GM18870 (cell line): ENCODE results near the gene SYNRG.
"Not testable (repeated sequence)": the region's sequence is repeated elsewhere in the genome, so short reads cannot be mapped to it uniquely, and the experiment has no call there.

Source experiments
- ATAC-seq: cut with Tn5 transposase; IDR thresholded peaks from one replicate; pipeline ENCODE4 v1.9.1; 2021; ENCODE audit warnings: moderate library complexity; ENCODE audit not compliant: unreplicated experiment

The SYNRG gene, protein sequence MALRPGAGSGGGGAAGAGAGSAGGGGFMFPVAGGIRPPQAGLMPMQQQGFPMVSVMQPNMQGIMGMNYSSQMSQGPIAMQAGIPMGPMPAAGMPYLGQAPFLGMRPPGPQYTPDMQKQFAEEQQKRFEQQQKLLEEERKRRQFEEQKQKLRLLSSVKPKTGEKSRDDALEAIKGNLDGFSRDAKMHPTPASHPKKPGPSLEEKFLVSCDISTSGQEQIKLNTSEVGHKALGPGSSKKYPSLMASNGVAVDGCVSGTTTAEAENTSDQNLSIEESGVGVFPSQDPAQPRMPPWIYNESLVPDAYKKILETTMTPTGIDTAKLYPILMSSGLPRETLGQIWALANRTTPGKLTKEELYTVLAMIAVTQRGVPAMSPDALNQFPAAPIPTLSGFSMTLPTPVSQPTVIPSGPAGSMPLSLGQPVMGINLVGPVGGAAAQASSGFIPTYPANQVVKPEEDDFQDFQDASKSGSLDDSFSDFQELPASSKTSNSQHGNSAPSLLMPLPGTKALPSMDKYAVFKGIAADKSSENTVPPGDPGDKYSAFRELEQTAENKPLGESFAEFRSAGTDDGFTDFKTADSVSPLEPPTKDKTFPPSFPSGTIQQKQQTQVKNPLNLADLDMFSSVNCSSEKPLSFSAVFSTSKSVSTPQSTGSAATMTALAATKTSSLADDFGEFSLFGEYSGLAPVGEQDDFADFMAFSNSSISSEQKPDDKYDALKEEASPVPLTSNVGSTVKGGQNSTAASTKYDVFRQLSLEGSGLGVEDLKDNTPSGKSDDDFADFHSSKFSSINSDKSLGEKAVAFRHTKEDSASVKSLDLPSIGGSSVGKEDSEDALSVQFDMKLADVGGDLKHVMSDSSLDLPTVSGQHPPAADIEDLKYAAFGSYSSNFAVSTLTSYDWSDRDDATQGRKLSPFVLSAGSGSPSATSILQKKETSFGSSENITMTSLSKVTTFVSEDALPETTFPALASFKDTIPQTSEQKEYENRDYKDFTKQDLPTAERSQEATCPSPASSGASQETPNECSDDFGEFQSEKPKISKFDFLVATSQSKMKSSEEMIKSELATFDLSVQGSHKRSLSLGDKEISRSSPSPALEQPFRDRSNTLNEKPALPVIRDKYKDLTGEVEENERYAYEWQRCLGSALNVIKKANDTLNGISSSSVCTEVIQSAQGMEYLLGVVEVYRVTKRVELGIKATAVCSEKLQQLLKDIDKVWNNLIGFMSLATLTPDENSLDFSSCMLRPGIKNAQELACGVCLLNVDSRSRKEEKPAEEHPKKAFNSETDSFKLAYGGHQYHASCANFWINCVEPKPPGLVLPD (N-terminal part only)

DNA sequence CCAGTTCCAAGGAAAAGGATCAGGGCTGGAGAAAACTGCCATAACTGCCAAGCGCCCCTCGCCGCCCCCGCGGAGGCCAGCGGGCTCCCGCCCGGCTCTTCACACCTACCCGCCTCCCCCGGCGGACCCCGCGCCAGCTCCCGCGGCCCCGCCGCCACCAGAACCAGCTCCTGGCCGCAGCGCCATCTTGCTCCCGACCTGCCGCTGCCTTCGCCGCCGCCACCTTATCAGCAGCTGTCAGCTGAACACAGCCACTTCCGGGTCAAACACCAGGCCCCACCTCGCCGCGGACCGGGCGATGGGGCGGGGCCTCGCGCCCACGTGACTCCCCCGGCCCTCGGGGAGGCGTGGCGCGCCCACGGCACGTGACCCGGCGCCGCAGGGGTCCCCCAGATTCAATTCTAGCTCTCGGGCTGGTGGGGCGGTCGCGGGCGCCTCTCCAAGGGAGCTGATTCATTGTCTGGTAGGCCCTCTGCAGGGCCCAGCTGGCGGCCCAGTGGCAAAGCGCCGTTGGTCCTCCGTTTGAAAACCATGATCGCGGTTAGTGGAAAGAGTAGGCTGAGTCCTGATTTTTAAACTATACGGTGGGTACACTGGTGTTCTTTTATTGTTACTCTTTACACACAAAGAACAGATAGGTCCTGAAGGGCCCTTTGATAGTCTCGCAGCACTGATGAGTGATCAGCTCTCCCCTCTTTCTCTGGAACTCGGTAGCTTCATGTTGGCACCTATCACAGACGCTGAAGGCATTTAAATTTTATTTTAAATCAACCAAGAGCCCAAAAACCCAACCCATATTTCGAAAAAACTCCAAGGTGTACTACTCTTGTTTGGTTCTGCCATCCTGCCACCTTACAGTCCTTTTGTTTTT is at the start of gene SYNRG:
Gene SYNRG, minus strand, starts transcription at position 249 of the 871 bp plus-strand sequence. Its CDS starts 63 bp downstream, at position 186.
- peak; percentile 70 for ATAC-seq

DNA sequence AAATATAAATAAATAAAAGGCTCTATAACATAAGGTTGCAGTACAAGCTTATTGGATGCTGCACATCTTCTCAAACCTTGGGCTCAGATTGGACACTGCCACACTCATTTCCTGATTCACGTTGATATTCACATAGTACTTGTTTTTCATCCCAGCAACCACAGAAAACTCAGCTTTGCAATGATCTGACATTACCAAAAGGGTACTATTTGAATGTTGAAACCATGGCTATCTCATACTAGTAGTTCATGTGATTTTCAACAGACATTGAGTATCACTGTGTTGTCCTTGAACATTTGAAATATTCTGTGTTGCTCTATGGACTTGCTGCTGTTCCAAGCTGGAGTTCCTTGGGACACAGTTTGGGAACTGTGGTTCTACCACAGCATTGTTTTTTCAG is 48.0 kb upstream of the SYNRG start:
- no peak for ATAC-seq

DNA sequence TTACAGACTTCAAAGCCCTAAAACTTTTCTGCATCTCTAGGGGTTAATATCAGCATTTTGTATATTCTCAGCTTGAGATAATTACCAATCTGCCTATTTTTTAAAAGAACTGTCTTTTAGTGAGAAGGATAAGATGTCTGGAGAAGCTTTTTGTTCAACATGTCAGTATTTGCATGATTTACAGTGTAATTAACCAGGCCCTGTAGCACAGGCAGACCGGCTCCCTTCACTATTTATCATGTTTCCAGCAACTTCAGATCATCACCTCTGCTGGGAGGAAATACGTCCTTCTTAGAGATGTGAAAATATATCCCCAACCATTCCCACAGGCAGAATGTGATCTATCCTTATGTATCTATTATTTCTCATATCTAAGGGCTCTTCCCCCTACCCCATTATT is 42.6 kb upstream of the SYNRG start:
- ATAC-seq: no peak

DNA sequence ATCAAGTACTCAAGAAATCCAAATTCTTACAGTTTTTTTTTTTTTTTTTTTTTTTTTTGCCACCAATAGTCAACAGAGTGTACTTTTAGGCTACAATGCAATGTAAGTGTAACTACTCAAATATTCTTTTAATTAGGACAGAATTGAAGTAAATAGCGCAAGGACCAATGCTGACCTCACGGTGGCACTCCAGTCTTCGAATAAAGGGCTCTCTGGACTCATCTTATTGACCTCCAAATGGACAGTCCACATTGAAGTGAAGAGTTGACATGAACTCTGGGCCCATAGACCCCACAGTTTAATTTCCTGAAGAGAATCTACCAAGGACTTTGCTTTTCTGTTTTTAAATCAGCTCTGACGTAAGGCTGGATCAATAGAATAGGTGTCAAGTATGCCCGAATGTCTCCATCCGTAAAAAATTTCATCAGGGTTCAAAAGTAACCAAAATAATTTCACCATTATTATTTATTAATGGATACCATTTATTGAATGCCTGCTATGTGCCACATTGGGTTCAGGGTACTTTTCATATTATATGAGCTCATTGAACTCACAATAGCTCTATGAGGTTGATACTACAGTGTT is 41.3 kb upstream of the SYNRG start:
- no peak for ATAC-seq

DNA sequence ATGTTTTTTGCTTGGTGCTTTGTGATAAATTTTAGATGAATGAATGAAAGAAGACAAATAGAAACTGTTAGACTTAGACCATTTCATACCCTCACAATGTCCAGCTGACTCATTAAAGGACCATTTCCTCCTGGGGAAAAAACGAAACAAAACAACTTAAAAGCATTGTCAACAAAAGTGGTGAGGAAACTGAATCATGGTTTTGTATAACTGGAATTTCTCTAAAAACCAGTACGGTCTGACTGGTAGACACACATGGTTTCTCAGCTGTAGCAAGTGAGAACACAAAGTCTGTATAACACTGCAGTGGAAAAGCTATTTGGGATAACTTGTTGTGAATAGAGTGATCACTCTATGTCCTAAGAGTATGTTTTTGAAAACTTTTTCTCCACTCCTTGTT is 39.3 kb upstream of the SYNRG start:
- ATAC-seq: no peak

DNA sequence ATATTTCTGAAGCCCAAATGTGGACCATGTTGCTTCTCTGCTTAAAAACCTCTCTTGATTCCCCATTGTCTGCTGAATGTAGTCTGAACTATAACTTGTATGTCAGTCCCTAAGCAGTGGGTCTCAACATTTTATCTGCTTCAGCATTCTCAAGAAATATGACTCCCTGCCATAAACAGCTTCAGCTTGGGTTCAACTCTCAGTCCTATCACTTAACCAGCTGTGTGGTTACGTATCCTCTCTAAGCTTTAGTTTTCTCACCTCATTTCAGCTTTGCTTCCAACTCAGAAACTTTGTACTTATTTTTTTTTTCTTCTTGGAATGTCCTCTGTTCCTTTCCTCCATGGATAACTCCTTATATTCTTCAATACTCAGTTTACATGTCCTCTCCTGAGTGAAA is 38.6 kb upstream of the SYNRG start:
- ATAC-seq: no peak

DNA sequence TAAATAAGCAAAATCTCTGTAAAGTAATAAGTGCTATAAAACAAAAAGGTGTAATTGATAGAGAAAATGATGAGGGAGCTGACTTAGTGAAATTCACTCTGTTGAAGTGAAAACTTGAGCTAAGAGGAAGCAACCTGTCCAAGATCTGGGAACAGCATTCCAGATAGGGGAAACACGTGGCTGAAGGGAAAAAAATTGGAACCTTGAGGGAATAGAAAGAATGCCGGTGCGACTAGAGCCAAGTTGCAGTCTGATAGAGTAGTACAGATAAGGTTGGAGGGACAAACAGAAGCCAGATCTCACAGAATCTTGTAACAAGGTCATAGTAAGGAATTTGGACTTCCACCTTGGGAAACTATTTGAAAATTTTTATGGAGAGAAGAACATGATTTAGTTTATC is 34.7 kb upstream of the SYNRG start:
- ATAC-seq: no peak

DNA sequence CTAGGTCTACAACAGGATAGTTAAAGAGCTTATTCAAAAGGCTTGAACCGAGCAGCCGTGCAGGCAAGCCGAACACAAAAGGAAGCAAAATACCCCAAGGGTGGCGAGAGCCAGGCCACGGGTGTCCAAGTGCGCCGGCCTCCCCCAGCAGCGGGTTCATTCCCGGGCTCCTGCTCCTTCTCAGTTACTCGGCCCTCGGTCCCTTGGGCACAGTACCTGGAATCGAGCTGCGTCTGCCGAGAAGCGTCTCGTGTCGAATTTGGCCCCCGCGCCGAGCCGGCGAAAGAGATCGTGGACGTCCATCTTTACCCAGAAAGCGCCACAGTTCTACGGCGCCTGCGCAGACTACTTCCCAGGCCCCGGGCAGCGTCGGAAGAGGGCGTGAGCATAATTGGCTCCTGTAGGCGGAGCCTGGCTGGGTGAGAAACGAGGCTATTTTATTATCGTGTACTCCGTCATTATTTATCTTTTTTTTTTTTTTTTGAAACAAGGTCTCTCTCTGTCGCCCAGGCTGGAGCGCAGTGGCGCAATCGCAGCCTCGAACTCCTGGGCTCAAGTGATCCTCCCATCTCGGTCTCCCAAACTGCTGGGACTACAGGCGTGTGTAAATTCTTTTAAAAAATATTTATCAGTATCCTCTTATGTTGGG is 34.0 kb upstream of the SYNRG start, which contains the start of gene DDX52:
Gene DDX52, minus strand, starts transcription at position 329 of the 649 bp plus-strand sequence. Its CDS starts 26 bp downstream, at position 303.
- peak; percentile 74 for ATAC-seq

DNA sequence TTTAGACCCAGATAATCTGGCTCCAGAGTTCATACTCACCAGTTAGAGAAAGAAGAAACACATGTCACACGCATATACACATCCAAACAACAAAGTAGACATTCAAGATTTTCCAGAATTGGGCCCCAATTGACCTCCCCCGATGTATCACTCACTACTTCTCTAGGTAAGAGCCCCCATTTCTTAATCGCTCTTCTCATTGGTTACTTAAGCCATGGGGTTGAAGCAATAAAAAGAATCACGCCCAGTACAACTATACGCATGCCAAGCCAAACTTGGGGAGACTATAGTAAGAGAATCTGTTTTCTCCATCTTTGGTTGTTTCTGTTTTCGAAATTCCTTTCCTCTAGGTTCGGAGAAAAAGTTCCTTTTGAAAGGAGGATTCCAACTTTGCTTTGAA is 33.5 kb upstream of the SYNRG start:
- ATAC-seq: no peak

DNA sequence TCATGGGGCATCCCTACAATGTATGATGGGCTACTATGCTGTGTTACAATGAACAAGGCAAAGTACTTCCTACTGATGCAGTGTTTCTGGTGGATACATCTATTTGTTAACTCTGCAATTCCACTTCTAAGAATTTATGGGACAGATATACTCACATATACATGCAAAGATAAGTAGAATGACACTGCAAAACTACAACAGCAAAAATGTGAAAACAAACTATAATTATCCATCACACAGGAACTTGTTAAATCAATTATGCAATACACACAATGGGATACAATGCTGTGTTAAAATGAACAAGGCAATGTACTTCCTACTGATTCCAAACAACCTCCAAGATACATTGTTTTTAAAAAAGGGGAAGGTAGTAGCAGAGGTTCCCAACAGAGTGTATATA is 30.8 kb upstream of the SYNRG start:
- ATAC-seq: no peak

DNA sequence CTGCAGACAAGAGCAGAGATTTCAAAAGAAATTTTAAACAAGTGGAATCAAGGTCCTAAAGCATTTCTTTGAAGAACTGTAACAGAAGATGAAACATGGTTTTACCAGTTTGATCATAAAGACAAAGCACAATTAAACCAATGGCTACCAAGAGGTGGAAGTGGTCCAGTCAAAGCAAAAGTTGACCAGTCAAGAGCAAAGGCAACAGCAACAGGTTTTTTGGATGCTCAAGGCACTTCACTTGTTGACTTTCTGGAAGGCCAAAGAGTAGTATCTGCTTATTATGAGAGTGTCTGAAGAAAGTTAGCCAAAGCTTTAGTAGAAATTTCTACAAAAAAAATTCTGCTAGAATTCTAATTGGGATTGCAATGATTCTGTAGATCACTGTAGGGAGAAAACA is 28.7 kb upstream of the SYNRG start:
- ATAC-seq: no peak

DNA sequence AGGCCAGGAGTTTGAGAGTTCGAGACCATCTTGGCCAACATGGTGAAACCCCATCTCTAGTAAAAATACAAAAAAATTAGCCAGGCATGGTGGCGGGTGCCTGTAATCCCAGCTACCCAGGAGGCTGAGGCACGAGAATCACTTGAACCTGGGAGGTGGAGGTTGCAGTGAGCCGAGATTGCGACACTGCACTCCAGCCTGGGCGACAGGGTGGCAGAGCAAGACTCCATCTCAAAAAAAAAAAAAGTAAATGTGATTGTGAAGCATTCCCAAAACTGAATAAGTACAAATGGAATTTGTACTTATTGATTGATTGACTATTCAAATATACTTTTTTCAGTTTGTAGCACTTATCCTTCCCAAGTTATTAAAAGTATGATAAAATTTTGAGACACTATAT is 7.2 kb upstream of the SYNRG start:
- ATAC-seq: not testable (repeated sequence)

DNA sequence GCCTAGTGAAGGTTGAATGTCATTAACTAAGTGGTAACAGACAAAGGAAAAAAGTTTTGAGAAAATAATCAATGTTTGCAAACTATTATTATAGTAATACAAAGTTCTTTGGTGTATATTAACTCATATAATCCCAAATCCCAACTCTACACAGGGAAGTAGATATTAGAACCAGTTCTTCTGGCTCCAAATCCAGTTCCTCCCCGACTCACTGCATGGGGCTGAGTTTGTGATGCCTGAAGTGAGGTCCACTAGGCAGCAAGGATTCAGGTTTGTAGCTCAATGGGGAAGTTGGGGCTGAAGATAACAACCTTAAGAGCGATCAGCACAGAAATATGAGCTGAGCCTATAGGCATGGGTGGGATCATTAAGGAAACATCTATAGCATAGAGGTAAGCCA is 5.6 kb upstream of the SYNRG start:
- ATAC-seq: no peak

DNA sequence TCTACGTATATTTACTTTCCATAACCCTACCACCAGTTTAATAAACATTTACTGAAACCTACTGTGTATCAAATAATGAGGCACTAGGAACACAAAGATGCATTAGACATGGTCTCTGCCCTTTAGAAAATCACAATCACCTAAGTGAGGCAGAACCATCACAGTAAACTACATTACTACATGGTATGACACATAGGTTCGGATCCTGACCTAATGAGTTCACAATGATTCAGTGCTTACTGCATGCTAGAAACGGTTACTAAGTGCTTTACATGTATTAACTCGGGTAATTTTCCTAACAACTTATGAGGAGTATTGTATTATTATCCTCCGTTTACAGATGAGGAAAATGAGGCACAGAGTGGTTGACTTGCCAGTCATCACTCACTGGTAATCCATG is 5.2 kb upstream of the SYNRG start:
- ATAC-seq: no peak

DNA sequence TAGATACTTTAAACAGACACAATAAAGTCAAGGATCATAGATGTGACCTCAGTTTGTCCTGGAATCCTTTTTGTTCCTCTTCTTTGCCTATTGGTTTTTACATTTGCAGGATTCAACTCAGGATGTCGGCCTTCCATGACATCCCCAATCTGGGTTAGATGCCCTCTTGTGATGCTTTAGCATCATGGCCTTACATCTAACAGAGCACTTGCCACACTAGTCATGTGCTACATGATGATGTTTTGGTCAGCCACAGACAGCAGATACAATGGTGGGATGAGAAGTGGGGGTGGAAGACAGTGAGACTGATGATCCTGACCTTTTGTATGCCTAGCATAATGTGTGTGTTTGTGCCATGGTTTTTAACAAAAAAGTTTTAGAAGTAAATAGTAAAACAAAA is 1.8 kb upstream of the SYNRG start:
- ATAC-seq: no peak

DNA sequence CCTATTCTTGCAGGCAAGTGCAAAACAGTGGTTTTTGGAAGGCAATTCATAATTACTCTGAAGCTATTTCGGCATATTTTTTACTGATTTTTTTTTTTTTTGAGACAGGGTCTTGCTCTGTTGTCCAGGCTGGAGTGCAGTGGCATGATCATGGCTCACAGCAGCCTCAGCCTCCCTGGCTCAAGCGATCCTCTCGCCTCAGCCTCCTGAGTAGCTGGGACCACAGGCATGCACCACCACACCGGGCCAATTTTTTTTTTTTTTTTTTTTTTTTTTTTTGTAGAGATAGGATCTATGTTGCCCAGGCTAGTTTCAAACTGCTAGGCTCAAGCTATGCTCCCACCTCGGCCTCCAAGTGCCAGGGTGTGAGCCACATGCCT is 813 bp upstream of the SYNRG start:
- ATAC-seq: not testable (repeated sequence)

DNA sequence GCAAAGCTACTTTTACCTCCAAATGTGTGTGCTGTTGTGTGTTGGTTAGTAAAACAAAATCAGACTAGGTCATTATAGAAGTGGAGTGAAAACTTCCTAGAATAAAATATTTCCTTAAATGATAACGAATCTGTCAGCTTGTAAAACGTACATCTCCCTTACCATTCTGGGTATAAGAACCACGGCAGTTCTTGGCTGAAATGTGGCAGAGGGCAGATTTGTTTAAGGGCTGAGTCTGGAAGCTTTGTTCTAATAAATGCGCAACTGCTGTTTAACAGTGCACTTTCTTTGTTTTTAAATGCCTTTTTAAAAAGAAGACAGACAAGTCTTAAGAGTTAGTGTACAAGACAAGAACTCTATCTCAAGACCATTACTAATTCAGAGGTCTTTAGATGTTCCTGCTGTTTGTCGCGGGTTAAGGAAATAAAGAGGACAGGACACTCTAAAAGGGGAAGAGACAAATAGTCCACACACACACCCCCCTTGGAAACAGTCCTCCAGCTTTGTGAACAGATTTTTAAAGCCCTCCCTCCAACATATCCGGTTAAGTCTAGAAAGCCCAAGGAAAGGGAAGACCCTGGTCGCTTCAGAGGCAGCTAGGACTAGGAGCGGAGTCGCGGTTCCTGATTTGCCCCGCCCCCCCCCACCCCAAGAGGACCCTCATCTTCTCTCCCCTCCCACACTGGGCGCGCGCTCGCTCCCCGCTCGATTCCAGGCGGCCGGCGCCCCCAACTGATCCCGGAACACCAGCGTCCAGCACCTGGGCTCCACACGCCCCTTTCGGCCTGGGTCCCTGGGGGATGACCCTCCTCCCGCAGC is 658 bp downstream of the SYNRG start:
- peak; percentile 23 for ATAC-seq

DNA sequence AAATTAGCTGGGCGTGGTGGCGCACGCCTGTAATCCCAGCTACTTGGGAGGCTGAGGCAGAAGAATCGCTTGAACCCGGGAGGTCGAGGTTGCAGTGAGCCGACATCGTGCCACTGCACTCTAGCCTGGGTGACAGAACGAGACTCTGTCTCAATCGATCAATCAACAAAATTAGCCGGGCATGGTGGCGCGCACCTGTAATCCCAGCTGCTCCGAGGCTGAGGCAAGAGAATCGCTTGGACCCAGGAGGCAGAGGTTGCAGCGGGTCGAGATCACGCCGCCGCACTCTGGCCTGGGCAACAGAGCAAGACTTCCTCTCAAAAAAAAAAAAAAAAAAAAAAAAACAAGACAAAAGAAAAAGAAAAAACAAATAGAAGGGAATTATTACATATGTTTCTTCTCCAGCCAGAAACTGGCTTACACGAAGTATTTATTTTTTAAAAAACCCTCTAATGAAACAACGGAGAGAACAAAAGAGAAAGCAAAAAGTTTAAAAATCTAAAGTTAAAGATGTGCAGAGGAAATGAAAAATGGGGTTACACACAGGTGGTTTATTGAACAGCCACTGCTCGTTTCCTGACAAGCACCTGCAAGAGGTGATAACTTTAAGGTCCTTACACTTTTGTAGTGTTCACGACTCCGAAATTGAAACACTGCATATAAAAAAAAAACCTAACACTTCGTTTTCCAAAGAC is 1.4 kb downstream of the SYNRG start:
- no peak for ATAC-seq
